ENCODE results near the gene FCRLA. TPM values are rescaled to one million over a fixed set of nuclear protein-coding genes. Genes with fewer than 3 reads are reported as not detected.

FCRLA gene
- polyA plus RNA-seq, 2 donors: 0.02 to 0.29 TPM

DNA sequence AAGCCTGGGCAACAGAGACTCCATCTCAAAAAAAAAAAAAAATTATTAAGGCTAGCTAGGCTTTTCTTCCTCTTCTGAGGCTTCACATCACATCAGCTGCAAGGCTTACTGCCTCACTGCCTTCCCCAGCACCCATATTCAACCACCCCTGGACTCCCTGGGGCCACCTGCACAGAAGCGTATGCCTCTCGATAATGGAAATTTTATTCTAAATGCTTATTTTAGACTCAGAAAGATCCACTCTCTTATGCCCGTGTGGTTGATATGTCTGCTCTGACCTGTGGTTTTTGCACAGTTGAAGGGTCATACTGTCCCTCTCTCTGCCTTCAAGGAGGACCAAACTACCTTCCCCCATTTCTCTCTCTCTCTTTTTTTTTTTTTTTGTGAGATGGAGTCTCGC lies 1.5 kb upstream of the FCRLA start:
- H3K4me3 ChIP-seq (ENCODE audit: low read depth in 1 of 2, low read length in 2 of 2): no peak overlapping the region
- no peaks in the 10 kb centered on the region for H3K36me3 ChIP-seq (ENCODE audit: control insufficient read depth in 2 of 2, insufficient read depth in 2 of 2, low read length in 1 of 2)
- H3K27me3 ChIP-seq (ENCODE audit: control insufficient read depth in 1 of 2, insufficient read depth in 2 of 2, low read length in 2 of 2): no peaks in the 10 kb centered on the region
- WGBS, 2 donors: 72 to 90% methylated on average over 3 to 4 of the region's 4 CpGs
- no peaks in the 10 kb centered on the region for H3K4me1 ChIP-seq (ENCODE audit: control insufficient read depth in 2 of 2, insufficient read depth in 2 of 2, low read length in 1 of 2)
- no peaks in the 10 kb centered on the region for H3K9me3 ChIP-seq (ENCODE audit: control insufficient read depth in 2 of 2, insufficient read depth in 1 of 2, low read depth in 1 of 2, low read length in 1 of 2)
- H3K27ac ChIP-seq (ENCODE audit: low read depth in 2 of 2, low read length in 1 of 2): no peak overlapping the region

DNA sequence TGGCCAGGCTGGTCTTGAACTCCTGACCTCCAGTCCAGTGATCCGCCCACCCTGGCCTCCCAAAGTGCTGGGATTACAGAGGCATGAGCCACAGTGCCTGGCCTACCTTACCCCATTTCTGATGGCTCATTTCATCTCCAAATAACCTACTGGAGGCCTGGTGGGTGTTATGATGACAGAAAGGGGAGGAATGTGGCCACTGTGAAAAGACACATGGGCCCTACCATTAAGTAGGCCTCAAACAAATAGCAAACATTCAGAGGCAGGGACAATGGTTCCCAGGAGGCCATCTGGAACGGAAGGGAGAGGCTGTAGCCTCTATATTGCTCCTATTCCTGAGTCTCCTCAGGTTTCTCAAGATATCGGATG lies 932 bp upstream of the FCRLA start:
- Histone ChIP-seq H3K27ac (ENCODE audit: low read depth in 2 of 2, low read length in 1 of 2) (no peak overlapping the region), H3K27me3 (ENCODE audit: control insufficient read depth in 1 of 2, insufficient read depth in 2 of 2, low read length in 2 of 2) (no peaks in the 10 kb centered on the region), H3K4me3 (ENCODE audit: low read depth in 1 of 2, low read length in 2 of 2) (no peak overlapping the region), H3K9me3 (ENCODE audit: control insufficient read depth in 2 of 2, insufficient read depth in 1 of 2, low read depth in 1 of 2, low read length in 1 of 2) (no peaks in the 10 kb centered on the region), H3K36me3 (ENCODE audit: control insufficient read depth in 2 of 2, insufficient read depth in 2 of 2, low read length in 1 of 2) (no peaks in the 10 kb centered on the region), H3K4me1 (ENCODE audit: control insufficient read depth in 2 of 2, insufficient read depth in 2 of 2, low read length in 1 of 2) (no peaks in the 10 kb centered on the region)
- WGBS, 2 donors: 77 to 81% methylated on average over 3 of the region's 3 CpGs

DNA sequence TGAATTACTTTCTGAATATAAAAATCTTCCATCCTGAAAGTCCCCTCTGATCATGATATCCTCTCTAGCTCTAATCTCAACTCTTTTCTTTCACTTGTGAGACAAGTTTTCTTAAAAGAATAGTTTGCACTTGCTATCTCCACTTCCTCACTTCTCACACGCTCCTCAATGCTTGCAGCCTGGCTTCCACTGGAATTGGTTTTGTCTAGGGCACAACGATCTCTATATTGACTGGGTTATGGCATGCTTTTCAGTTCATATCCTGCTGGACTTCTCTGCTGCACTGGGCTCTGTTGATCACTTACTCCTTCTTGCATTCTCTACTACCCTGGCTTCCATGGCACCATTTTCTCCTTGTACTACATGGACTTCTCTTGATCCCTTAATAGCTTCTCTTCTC lies 474 bp downstream of the FCRLA start:
- no peaks in the 10 kb centered on the region for H3K9me3 ChIP-seq (ENCODE audit: control insufficient read depth in 2 of 2, insufficient read depth in 1 of 2, low read depth in 1 of 2, low read length in 1 of 2)
- H3K4me3 ChIP-seq (ENCODE audit: low read depth in 1 of 2, low read length in 2 of 2): no peak overlapping the region
- WGBS, 2 donors: 85 to 91% methylated on average over 2 of the region's 2 CpGs
- H3K4me1 ChIP-seq (ENCODE audit: control insufficient read depth in 2 of 2, insufficient read depth in 2 of 2, low read length in 1 of 2): no peaks in the 10 kb centered on the region
- H3K27me3 ChIP-seq (ENCODE audit: control insufficient read depth in 1 of 2, insufficient read depth in 2 of 2, low read length in 2 of 2): no peaks in the 10 kb centered on the region
- no peaks in the 10 kb centered on the region for H3K36me3 ChIP-seq (ENCODE audit: control insufficient read depth in 2 of 2, insufficient read depth in 2 of 2, low read length in 1 of 2)
- H3K27ac ChIP-seq (ENCODE audit: low read depth in 2 of 2, low read length in 1 of 2): no peak overlapping the region

DNA sequence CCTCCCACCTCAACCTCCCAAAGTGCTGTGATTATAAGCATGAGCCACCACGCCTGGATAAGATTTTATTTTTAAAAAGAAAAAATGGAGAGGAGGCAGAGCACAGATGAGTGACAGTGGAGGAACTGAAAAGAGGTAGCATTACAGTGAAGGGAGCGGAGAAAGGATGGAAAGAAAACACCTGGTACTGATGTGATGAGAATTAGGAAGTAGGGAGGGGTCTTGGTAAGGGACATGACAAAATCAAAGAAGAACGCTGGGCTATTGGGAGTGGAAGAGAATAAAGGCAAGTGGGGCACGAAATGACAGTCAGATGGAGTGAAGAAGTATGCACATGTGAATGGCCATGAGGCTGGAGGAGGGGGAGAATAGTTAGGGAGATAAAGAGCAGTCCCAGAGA lies 2.3 kb downstream of the FCRLA start:
- H3K4me3 ChIP-seq (ENCODE audit: low read depth in 1 of 2, low read length in 2 of 2): no peak overlapping the region
- no peaks in the 10 kb centered on the region for H3K27me3 ChIP-seq (ENCODE audit: control insufficient read depth in 1 of 2, insufficient read depth in 2 of 2, low read length in 2 of 2)
- H3K9me3 ChIP-seq (ENCODE audit: control insufficient read depth in 2 of 2, insufficient read depth in 1 of 2, low read depth in 1 of 2, low read length in 1 of 2): no peaks in the 10 kb centered on the region
- WGBS, 2 donors: 73 to 75% methylated on average over 4 of the region's 4 CpGs
- no peaks in the 10 kb centered on the region for H3K36me3 ChIP-seq (ENCODE audit: control insufficient read depth in 2 of 2, insufficient read depth in 2 of 2, low read length in 1 of 2)
- H3K27ac ChIP-seq (ENCODE audit: low read depth in 2 of 2, low read length in 1 of 2): no peak overlapping the region
- H3K4me1 ChIP-seq (ENCODE audit: control insufficient read depth in 2 of 2, insufficient read depth in 2 of 2, low read length in 1 of 2): no peaks in the 10 kb centered on the region

DNA sequence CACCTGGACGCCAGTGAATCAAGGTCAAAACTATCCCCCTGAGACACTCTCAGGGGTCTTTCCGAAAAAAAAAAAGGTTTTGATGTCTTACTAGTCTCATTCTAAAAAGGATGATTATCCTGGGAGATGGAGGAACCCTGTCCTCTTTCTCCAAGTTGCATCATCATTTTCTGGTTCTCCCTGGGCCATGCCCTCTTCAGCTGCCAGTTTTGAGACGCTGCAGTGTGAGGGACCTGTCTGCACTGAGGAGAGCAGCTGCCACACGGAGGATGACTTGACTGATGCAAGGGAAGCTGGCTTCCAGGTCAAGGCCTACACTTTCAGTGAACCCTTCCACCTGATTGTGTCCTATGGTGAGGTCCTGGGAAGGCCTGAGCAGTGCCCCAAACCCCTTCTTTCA lies 3.5 kb downstream of the FCRLA start:
- 80 to 84% methylated on average over 4 of the region's 4 CpGs for WGBS, 2 donors
- no peaks in the 10 kb centered on the region for H3K27me3 ChIP-seq (ENCODE audit: control insufficient read depth in 1 of 2, insufficient read depth in 2 of 2, low read length in 2 of 2)

DNA sequence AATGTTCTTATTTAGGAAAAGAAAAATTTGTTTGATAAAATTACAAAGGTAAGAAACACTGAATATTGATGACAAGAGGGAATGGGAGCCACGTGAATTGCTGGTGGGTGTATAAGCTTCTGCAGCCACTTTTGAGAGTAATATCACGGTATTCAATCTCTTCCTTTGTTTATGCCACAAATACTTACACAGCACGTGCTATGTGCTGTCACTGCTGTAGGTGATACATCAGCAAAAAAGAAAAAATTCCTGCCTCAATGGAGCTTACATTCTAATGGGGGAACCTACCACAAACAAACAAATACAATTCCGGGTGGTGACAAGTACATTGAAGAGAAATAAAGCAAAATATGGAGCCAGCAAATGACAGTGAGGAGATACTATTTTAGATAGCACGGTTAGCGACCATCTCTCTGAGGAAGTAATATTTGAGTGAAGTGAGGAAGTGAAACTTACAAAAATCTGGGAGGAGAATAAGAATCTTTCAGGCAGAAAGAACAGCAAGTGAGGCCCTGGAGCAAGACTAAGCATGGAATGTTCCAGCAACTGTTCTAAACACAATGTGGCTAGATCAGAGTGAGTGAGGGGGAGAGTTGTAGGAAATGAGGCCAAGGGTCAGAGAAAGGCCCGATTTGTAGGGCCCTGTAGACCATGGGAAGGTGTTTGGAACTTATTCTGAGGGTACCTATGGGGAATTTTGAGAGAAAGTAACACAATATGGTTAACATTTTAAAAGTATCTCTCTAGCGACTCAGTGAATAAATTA lies 11.7 kb downstream of the FCRLA start:
- Histone ChIP-seq H3K4me1 (ENCODE audit: control insufficient read depth in 2 of 2, insufficient read depth in 2 of 2, low read length in 1 of 2) (peaks cover 0 to 3% of the 10 kb centered on the region in 2 donors), H3K27ac (ENCODE audit: low read depth in 2 of 2, low read length in 1 of 2) (no peak overlapping the region), H3K9me3 (ENCODE audit: control insufficient read depth in 2 of 2, insufficient read depth in 1 of 2, low read depth in 1 of 2, low read length in 1 of 2) (no peaks in the 10 kb centered on the region), H3K27me3 (ENCODE audit: control insufficient read depth in 1 of 2, insufficient read depth in 2 of 2, low read length in 2 of 2) (no peaks in the 10 kb centered on the region), H3K4me3 (ENCODE audit: low read depth in 1 of 2, low read length in 2 of 2) (no peak overlapping the region), H3K36me3 (ENCODE audit: control insufficient read depth in 2 of 2, insufficient read depth in 2 of 2, low read length in 1 of 2) (no peaks in the 10 kb centered on the region)
- 71 to 76% methylated on average over 8 of the region's 8 CpGs for WGBS, 2 donors

More for the DNA sequence above, 3.5 kb downstream of the FCRLA start:
- no peaks in the 10 kb centered on the region for H3K4me1 ChIP-seq (ENCODE audit: control insufficient read depth in 2 of 2, insufficient read depth in 2 of 2, low read length in 1 of 2)
- H3K36me3 ChIP-seq (ENCODE audit: control insufficient read depth in 2 of 2, insufficient read depth in 2 of 2, low read length in 1 of 2): no peaks in the 10 kb centered on the region
- H3K27ac ChIP-seq (ENCODE audit: low read depth in 2 of 2, low read length in 1 of 2): no peak overlapping the region
- H3K9me3 ChIP-seq (ENCODE audit: control insufficient read depth in 2 of 2, insufficient read depth in 1 of 2, low read depth in 1 of 2, low read length in 1 of 2): no peaks in the 10 kb centered on the region
- no peak overlapping the region for H3K4me3 ChIP-seq (ENCODE audit: low read depth in 1 of 2, low read length in 2 of 2)

DNA sequence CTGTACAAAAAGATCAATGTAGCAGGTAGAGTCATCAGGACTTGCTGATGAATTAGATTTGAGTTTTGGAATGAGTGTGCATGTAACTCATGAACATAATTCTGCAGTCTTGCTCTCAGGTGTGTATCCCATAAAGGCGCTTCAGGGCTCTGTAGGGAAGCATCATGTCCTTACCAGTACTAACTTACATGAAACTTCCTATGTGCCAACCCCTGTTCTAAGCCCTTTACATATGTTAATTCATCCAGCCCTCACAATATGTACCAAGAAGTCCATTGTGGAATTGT lies 12.2 kb downstream of the FCRLA start:
- Histone ChIP-seq H3K9me3 (ENCODE audit: control insufficient read depth in 2 of 2, insufficient read depth in 1 of 2, low read depth in 1 of 2, low read length in 1 of 2) (no peaks in the 10 kb centered on the region), H3K4me1 (ENCODE audit: control insufficient read depth in 2 of 2, insufficient read depth in 2 of 2, low read length in 1 of 2) (peaks cover 0 to 3% of the 10 kb centered on the region in 2 donors), H3K4me3 (ENCODE audit: low read depth in 1 of 2, low read length in 2 of 2) (no peak overlapping the region), H3K36me3 (ENCODE audit: control insufficient read depth in 2 of 2, insufficient read depth in 2 of 2, low read length in 1 of 2) (no peaks in the 10 kb centered on the region), H3K27me3 (ENCODE audit: control insufficient read depth in 1 of 2, insufficient read depth in 2 of 2, low read length in 2 of 2) (no peaks in the 10 kb centered on the region), H3K27ac (ENCODE audit: low read depth in 2 of 2, low read length in 1 of 2) (no peak overlapping the region)
- 94 to 100% methylated on average over 1 of the region's 1 CpG for WGBS, 2 donors

DNA sequence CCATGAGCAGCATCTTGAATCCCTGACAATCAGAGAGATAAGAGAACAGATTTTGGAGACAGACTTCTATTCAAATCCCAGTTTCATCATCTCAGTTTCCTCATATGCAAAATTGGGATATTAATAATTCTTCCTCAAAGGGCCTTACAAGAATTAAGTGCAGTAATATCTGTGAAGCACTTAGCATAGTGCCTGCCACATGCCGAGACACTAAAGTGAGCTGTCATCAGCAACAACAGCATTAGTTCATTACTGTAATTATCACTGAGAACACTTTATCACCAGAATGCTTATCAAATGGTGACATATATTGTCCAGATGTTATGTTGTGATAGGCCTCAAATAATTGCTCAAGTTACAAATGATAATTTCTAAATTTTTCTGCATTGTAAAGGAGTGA lies 13.4 kb downstream of the FCRLA start:
- no peaks in the 10 kb centered on the region for H3K9me3 ChIP-seq (ENCODE audit: control insufficient read depth in 2 of 2, insufficient read depth in 1 of 2, low read depth in 1 of 2, low read length in 1 of 2)
- peaks cover 0 to 6% of the 10 kb centered on the region in 2 donors for H3K4me1 ChIP-seq (ENCODE audit: control insufficient read depth in 2 of 2, insufficient read depth in 2 of 2, low read length in 1 of 2)
- H3K36me3 ChIP-seq (ENCODE audit: control insufficient read depth in 2 of 2, insufficient read depth in 2 of 2, low read length in 1 of 2): no peaks in the 10 kb centered on the region
- no peak overlapping the region for H3K4me3 ChIP-seq (ENCODE audit: low read depth in 1 of 2, low read length in 2 of 2)
- 91 to 97% methylated on average over 1 of the region's 1 CpG for WGBS, 2 donors
- no peaks in the 10 kb centered on the region for H3K27me3 ChIP-seq (ENCODE audit: control insufficient read depth in 1 of 2, insufficient read depth in 2 of 2, low read length in 2 of 2)
- H3K27ac ChIP-seq (ENCODE audit: low read depth in 2 of 2, low read length in 1 of 2): no peak overlapping the region

DNA sequence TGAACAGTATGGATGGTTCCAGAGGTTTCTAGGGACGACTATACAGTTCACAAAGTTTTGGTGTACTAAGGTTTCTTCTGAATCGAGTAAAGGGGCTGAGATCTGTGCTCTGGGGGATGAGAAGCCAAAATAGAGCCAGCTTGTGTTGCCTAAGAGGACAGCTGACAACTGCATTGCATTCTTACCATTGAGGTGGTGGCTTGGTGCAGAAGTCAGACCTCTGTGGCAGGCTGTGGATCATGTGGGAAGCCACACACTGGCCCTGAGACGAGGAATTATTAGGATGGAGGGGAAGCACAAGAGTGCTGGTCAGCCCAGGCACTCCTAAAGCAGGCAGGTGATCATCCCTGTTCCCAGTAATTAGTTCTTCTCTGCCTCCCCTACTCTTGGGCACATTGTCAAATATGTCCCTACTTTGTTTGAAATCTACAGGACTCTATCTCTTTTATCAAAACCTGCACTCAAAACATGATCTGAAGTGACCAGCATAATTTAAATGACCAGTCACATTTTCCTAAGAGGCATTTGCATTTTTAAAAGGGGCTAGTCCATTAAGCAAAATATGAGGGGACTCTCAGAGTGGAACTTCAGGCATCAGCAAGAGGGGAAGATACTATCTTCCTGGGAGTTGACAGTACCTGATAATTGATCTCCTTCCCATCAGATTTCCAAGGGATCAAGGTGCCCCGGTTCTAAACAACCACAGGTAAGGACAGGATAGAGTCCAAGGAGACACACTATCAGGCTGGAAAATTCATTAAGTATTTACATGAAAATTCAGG lies 14.1 kb downstream of the FCRLA start, which contains the start of gene FCRLB:
Gene FCRLB, plus strand, starts transcription at position 589 of the 782 bp plus-strand sequence. CDS start 1,129 bp downstream, outside the sequence.
- no peak within 1 kb of the TSS for H3K4me3 ChIP-seq (ENCODE audit: low read depth in 1 of 2, low read length in 2 of 2)
- WGBS, 2 donors: 32 to 60% methylated on average over 4 of the region's 4 CpGs
- no peak within 1 kb of the TSS for H3K27ac ChIP-seq (ENCODE audit: low read depth in 2 of 2, low read length in 1 of 2)
- no peaks in the 10 kb centered on the region for H3K36me3 ChIP-seq (ENCODE audit: control insufficient read depth in 2 of 2, insufficient read depth in 2 of 2, low read length in 1 of 2)
- H3K4me1 ChIP-seq (ENCODE audit: control insufficient read depth in 2 of 2, insufficient read depth in 2 of 2, low read length in 1 of 2): peaks cover 3 to 8% of the 10 kb centered on the region in 2 donors
- no peaks in the 10 kb centered on the region for H3K27me3 ChIP-seq (ENCODE audit: control insufficient read depth in 1 of 2, insufficient read depth in 2 of 2, low read length in 2 of 2)
- H3K9me3 ChIP-seq (ENCODE audit: control insufficient read depth in 2 of 2, insufficient read depth in 1 of 2, low read depth in 1 of 2, low read length in 1 of 2): no peaks in the 10 kb centered on the region

Measured in esophagus (tissue), 2 donors.